T-helper 2 cell treated with Interferon-gamma antibody and Interleukin-4, amounts not matched to agents 5 μg/mL and 100 μg/mL, for 36 hours (primary cell): Measurements from ENCODE around the gene UQCC2.

Experiments used
- DNase-seq: peaks from one replicate; pipeline ENCODE4 v3.0.0; 2021; ENCODE audit warnings: low spot score
- H3K27ac Mint-ChIP-seq: one replicate; pipeline ENCODE4 v1.8.0; 2021; ENCODE audit warnings: mild to moderate bottlenecking, mixed read lengths
- H3K27me3 Mint-ChIP-seq: one replicate; pipeline ENCODE4 v1.8.0; 2021; ENCODE audit warnings: low read depth, mixed read lengths
- H3K36me3 Mint-ChIP-seq: one replicate; pipeline ENCODE4 v1.8.0; 2021; ENCODE audit warnings: low read depth, mixed read lengths
- H3K4me1 Mint-ChIP-seq: one replicate; pipeline ENCODE4 v1.8.0; 2021; ENCODE audit warnings: low read depth, mixed read lengths
- H3K4me3 Mint-ChIP-seq: one replicate; pipeline ENCODE4 v1.8.0; 2022; ENCODE audit warnings: mild to moderate bottlenecking, moderate library complexity, mixed read lengths
- H3K9me3 Mint-ChIP-seq: one replicate; pipeline ENCODE4 v1.8.0; 2021; ENCODE audit warnings: mixed read lengths

Gene UQCC2

GRCh38 chr6:33678932-33679490 is 32.5 kb downstream of the UQCC2 start:
- no peak overlapping the region for H3K27ac Mint-ChIP-seq
- no peaks in the 10 kb centered on the region for H3K27me3 Mint-ChIP-seq
- peaks cover 7% of the 10 kb centered on the region for H3K4me1 Mint-ChIP-seq
- no peak for DNase-seq
- H3K4me3 Mint-ChIP-seq: no peak overlapping the region
- H3K9me3 Mint-ChIP-seq: no peaks in the 10 kb centered on the region
- H3K36me3 Mint-ChIP-seq: peaks cover 49% of the 10 kb centered on the region

DNA sequence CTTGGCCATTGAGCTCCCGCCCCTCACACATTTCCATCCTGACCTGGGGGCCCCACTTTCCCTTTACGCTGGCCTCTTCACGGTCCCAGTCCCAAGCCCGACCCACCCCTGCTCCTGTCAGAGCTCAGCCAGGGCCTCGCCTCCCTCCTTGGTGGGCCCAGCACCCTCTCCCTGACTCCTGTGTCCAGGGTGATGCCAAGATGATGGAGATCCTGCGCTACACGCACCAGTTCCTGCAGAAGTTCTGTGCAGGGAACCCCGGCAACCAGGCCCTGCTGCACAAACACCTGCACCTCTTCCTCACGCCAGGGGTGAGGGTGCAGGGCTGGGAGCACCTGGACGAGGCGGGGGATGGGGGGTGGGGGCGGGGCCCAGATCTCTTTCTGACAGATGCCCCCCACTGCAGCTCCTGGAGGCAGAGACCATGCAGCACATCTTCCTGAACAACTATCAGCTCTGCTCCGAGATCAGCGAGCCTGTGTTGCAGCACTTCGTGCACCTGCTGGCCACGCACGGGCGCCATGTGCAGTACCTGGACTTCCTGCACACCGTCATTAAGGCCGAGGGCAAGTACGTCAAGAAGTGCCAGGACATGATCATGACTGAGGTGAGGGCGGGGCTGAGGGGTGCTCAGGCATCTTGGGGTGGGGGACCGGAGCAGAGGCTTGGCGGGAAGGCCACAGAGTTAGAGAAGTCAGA is 33.1 kb downstream of the UQCC2 start:
- H3K4me3 Mint-ChIP-seq: no peak overlapping the region
- no peak for DNase-seq
- no peak overlapping the region for H3K27ac Mint-ChIP-seq
- peaks cover 46% of the 10 kb centered on the region for H3K36me3 Mint-ChIP-seq
- H3K9me3 Mint-ChIP-seq: no peaks in the 10 kb centered on the region
- no peaks in the 10 kb centered on the region for H3K27me3 Mint-ChIP-seq
- peaks cover 6% of the 10 kb centered on the region for H3K4me1 Mint-ChIP-seq

GRCh38 chr6:33677689-33678088 is 33.8 kb downstream of the UQCC2 start:
- H3K4me1 Mint-ChIP-seq: peaks cover 1% of the 10 kb centered on the region
- no peaks in the 10 kb centered on the region for H3K9me3 Mint-ChIP-seq
- no peaks in the 10 kb centered on the region for H3K27me3 Mint-ChIP-seq
- no peak overlapping the region for H3K4me3 Mint-ChIP-seq
- H3K27ac Mint-ChIP-seq: no peak overlapping the region
- DNase-seq: no peak
- H3K36me3 Mint-ChIP-seq: peaks cover 45% of the 10 kb centered on the region

- Mint-ChIP-seq H3K9me3 (no peaks in the 10 kb centered on the region), H3K4me1 (no peaks in the 10 kb centered on the region), H3K27ac (no peak overlapping the region), H3K36me3 (peaks cover 43% of the 10 kb centered on the region), H3K27me3 (no peaks in the 10 kb centered on the region), H3K4me3 (no peak overlapping the region)
- no peak for DNase-seq
Observed at GRCh38 chr6:33677143-33677660, 34.3 kb downstream of the UQCC2 start.

GRCh38 chr6:33676416-33677142 is 34.9 kb downstream of the UQCC2 start:
- DNase-seq: no peak
- no peak overlapping the region for H3K4me3 Mint-ChIP-seq
- H3K36me3 Mint-ChIP-seq: peaks cover 47% of the 10 kb centered on the region
- H3K4me1 Mint-ChIP-seq: no peaks in the 10 kb centered on the region
- no peaks in the 10 kb centered on the region for H3K9me3 Mint-ChIP-seq
- no peak overlapping the region for H3K27ac Mint-ChIP-seq
- H3K27me3 Mint-ChIP-seq: no peaks in the 10 kb centered on the region

DNA sequence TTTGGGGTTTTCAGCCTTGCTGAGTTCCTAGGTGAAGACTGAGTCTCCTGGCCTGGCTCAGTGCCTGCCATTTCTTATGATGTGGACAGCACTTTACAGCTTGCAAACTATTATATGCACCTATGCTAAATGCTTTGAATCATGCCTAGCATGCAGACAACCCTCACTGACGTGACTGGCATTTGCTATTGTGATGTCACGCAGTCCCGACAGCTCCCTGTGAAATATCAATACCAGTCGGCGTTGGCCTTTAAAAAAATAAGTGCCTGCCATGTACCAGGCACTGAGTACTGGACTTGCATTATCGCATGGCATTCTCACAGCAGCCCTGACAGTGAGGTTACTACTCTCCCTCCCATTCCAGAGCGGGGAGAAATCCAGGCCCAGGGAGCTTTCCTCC is 35.5 kb downstream of the UQCC2 start:
- H3K36me3 Mint-ChIP-seq: peaks cover 44% of the 10 kb centered on the region
- DNase-seq: no peak
- H3K27ac Mint-ChIP-seq: no peak overlapping the region
- H3K4me1 Mint-ChIP-seq: no peaks in the 10 kb centered on the region
- no peaks in the 10 kb centered on the region for H3K27me3 Mint-ChIP-seq
- H3K9me3 Mint-ChIP-seq: no peaks in the 10 kb centered on the region
- H3K4me3 Mint-ChIP-seq: no peak overlapping the region

- no peak for DNase-seq
- no peaks in the 10 kb centered on the region for H3K27me3 Mint-ChIP-seq
- H3K4me1 Mint-ChIP-seq: peaks cover 6% of the 10 kb centered on the region
- peaks cover 43% of the 10 kb centered on the region for H3K36me3 Mint-ChIP-seq
- H3K9me3 Mint-ChIP-seq: no peaks in the 10 kb centered on the region
- H3K27ac Mint-ChIP-seq: no peak overlapping the region
- no peak overlapping the region for H3K4me3 Mint-ChIP-seq
Observed at GRCh38 chr6:33673851-33674250, 37.6 kb downstream of the UQCC2 start.

DNA sequence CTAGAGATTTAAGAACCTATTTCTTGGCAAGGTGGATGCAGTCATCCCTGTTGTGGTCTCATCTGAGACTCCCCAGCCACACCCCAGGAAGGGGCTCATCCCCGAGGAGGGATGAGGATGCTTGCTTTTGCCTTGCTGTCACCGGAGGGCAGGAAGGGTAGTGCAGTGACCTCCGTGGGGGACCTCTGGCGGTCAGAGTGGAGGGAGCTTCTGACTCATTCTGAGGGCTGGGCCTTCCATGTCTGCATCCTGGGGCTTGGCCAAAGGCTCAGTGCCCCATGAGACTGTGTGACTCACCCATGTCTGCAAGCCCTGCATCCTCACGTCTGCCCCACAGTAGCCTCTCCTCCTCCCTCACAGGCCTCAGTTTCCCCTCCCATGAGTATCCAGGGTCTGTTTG is 38.7 kb downstream of the UQCC2 start:
- DNase-seq: no peak
- Mint-ChIP-seq H3K36me3 (peaks cover 45% of the 10 kb centered on the region), H3K27ac (no peak overlapping the region), H3K9me3 (no peaks in the 10 kb centered on the region), H3K4me1 (peaks cover 12% of the 10 kb centered on the region), H3K27me3 (no peaks in the 10 kb centered on the region), H3K4me3 (no peak overlapping the region)

GRCh38 chr6:33671744-33672072 is 39.8 kb downstream of the UQCC2 start:
- H3K27ac Mint-ChIP-seq: peak overlapping the region; percentile 69
- H3K4me1 Mint-ChIP-seq: peaks cover 12% of the 10 kb centered on the region
- H3K4me3 Mint-ChIP-seq: no peak overlapping the region
- no peaks in the 10 kb centered on the region for H3K27me3 Mint-ChIP-seq
- peaks cover 45% of the 10 kb centered on the region for H3K36me3 Mint-ChIP-seq
- H3K9me3 Mint-ChIP-seq: no peaks in the 10 kb centered on the region
- DNase-seq: no peak

GRCh38 chr6:33670971-33671743 is 40.3 kb downstream of the UQCC2 start:
- no peaks in the 10 kb centered on the region for H3K27me3 Mint-ChIP-seq
- no peak overlapping the region for H3K4me3 Mint-ChIP-seq
- no peak for DNase-seq
- no peaks in the 10 kb centered on the region for H3K9me3 Mint-ChIP-seq
- peaks cover 41% of the 10 kb centered on the region for H3K36me3 Mint-ChIP-seq
- H3K4me1 Mint-ChIP-seq: peaks cover 12% of the 10 kb centered on the region
- no peak overlapping the region for H3K27ac Mint-ChIP-seq

DNA sequence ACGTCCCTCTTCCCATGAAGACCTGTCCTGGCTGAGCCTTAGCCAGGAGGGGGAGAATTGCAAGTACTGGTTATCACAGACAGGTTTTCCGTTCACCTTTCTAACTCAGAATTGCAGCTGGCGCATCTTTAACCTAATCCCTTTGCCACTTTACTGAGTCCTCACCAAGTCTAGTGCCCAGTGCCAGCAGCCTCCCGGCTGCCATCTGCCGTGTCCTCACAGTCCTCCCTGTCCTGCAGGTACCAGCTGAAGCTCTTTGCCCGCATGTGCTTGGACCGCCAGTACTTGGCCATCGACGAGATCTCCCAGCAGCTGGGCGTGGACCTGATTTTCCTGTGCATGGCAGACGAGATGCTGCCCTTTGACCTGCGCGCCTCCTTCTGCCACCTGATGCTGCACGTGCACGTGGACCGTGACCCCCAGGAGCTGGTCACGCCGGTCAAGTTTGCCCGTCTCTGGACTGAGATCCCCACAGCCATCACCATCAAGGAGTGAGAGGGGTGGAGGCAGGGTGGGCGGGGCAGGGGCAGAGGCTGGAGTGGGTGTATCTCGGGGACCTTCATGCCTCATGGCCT is 41.3 kb downstream of the UQCC2 start:
- H3K36me3 Mint-ChIP-seq: peaks cover 41% of the 10 kb centered on the region
- no peak overlapping the region for H3K4me3 Mint-ChIP-seq
- H3K27ac Mint-ChIP-seq: no peak overlapping the region

DNA sequence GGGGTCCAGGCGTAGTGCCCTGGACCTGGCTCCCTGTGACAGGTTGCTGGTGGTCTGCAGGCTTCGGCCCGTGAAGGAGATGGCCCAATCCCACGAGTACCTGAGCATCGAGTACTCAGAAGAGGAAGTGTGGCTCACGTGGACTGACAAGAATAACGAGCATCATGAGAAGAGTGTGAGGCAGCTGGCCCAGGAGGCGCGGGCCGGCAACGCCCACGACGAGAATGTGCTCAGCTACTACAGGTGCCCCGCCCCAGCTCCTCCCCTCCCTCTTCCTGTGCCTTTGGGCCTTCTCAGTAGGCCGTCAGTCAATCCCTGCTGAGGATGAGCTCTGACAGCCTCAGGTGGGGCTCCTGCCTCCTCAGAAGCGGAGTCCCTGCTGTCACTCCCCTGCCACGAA is 42.6 kb downstream of the UQCC2 start:
- Mint-ChIP-seq H3K27ac (peak overlapping the region; percentile 87), H3K27me3 (no peaks in the 10 kb centered on the region)

More for the DNA sequence above, 41.3 kb downstream of the UQCC2 start:
- Mint-ChIP-seq H3K4me1 (peaks cover 12% of the 10 kb centered on the region), H3K27me3 (no peaks in the 10 kb centered on the region), H3K9me3 (no peaks in the 10 kb centered on the region)
- DNase-seq: no peak

GRCh38 chr6:33668328-33668727 is 43.2 kb downstream of the UQCC2 start:
- no peak for DNase-seq
- H3K4me1 Mint-ChIP-seq: peaks cover 12% of the 10 kb centered on the region
- peaks cover 34% of the 10 kb centered on the region for H3K36me3 Mint-ChIP-seq
- H3K27ac Mint-ChIP-seq: peak overlapping the region; percentile 87
- no peaks in the 10 kb centered on the region for H3K9me3 Mint-ChIP-seq
- no peak overlapping the region for H3K4me3 Mint-ChIP-seq
- no peaks in the 10 kb centered on the region for H3K27me3 Mint-ChIP-seq

More for the DNA sequence above, 42.6 kb downstream of the UQCC2 start:
- no peaks in the 10 kb centered on the region for H3K9me3 Mint-ChIP-seq
- DNase-seq: no peak
- H3K36me3 Mint-ChIP-seq: peaks cover 37% of the 10 kb centered on the region
- H3K4me3 Mint-ChIP-seq: no peak overlapping the region
- peaks cover 12% of the 10 kb centered on the region for H3K4me1 Mint-ChIP-seq
